ENCODE results near the gene UNC5CL. TPM values are rescaled to one million over a fixed set of nuclear protein-coding genes. Genes with fewer than 3 reads are reported as not detected.

The UNC5CL gene
- total RNA-seq, 3 donors from 2014 or later (not counting 1 experiment from before 2014, with no cell fraction given) = 2.1 to 5.3 (median 4.4) TPM

DNA sequence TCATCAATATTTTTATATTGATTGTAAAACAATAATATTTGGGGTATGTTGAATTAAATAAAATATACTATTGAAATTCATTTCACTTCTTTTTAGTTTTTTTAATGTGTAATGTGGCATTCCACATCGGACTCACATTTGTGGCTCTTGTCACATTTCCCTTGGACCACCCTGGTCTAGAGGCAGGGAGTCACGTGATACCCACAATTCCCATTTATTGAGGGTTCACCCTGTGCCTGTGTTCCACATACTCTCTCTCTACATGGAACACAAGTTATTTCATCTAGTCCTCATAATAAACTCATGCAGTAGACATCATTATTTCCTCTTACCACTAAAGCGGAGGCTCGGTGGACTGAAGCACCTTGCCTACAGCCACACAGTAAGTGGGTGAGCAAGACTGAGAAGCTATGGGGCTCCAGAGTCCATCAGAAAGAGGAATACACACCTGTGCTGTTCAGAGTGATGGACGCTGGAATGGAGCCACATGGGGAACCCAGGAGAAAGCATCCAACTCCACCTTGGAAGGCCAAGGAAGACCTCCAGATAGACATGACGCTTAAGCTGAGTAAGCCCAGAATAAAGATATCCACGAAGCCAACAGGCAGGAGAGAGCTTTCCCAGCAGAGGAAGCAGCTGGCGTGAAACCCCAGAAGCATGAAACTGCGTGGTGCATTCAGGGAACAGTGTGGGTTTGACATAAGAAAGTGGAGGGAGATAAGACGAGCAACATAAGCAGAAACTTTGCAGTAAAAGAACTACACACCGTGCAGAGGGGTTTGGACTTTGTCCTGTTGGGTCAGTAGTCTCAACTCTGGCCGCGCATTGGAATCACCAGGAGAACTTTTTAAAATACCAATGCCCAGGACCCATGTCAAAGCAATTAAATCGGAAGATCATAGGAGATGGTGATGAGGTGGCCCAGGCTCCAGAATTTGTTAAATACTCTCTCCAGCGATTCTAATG is 49.5 kb downstream of the UNC5CL start:
- H3K36me3 Mint-ChIP-seq = no peaks in the 10 kb centered on the region
- 83% methylated on average over 15 of the region's 15 CpGs for WGBS (ENCODE audit: insufficient coverage)

GRCh38 chr6:40988634-40989033 is 50.4 kb downstream of the UNC5CL start:
- H3K9me3 Mint-ChIP-seq = no peaks in the 10 kb centered on the region
- no peak for DNase-seq
- H3K4me1 Mint-ChIP-seq = no peaks in the 10 kb centered on the region

More for the DNA sequence above, 49.5 kb downstream of the UNC5CL start:
- Histone ChIP-seq H3K4me3 (ENCODE audit: low read length) (no peak overlapping the region), H3K27me3 (ENCODE audit: control insufficient read depth, insufficient read depth, low read length) (peaks cover 2% of the 10 kb centered on the region), H3K9me3 (ENCODE audit: control insufficient read depth, insufficient read depth, low read length) (no peaks in the 10 kb centered on the region), H3K27ac (ENCODE audit: low read length) (no peak overlapping the region), H3K36me3 (ENCODE audit: control insufficient read depth, insufficient read depth, low read length) (no peaks in the 10 kb centered on the region), H3K4me1 (ENCODE audit: control insufficient read depth, insufficient read depth, low read length) (no peaks in the 10 kb centered on the region)
- TF ChIP-seq CTCF (IDR thresholded peaks at IDR 0.05) = no peak
- DNase-seq (no peak), ATAC-seq (no peak)
- Mint-ChIP-seq H3K9me3 (no peaks in the 10 kb centered on the region), H3K4me1 (no peaks in the 10 kb centered on the region), H3K27ac (no peak overlapping the region), H3K27me3 (ENCODE audit: low read depth in 2 of 2) (peaks cover 27 to 49% of the 10 kb centered on the region in 2 donors), H3K4me3 (no peak overlapping the region)
- intact Hi-C loops (cut with micrococcal nuclease) = no loop called here

GRCh38 chr6:40986921-40987819 is 51.9 kb downstream of the UNC5CL start:
- no peaks in the 10 kb centered on the region for H3K36me3 ChIP-seq (ENCODE audit: control insufficient read depth, insufficient read depth, low read length)

More at GRCh38 chr6:40988634-40989033, 50.4 kb downstream of the UNC5CL start:
- ATAC-seq = no peak
- TF ChIP-seq CTCF (IDR thresholded peaks at IDR 0.05) = no peak
- Histone ChIP-seq H3K4me3 (ENCODE audit: low read length) (no peak overlapping the region), H3K27ac (ENCODE audit: low read length) (no peak overlapping the region), H3K27me3 (ENCODE audit: control insufficient read depth, insufficient read depth, low read length) (peaks cover 2% of the 10 kb centered on the region), H3K36me3 (ENCODE audit: control insufficient read depth, insufficient read depth, low read length) (no peaks in the 10 kb centered on the region), H3K4me1 (ENCODE audit: control insufficient read depth, insufficient read depth, low read length) (no peaks in the 10 kb centered on the region), H3K9me3 (ENCODE audit: control insufficient read depth, insufficient read depth, low read length) (no peaks in the 10 kb centered on the region)
- Mint-ChIP-seq H3K4me3 (no peak overlapping the region), H3K27me3 (ENCODE audit: low read depth in 2 of 2) (peaks cover 29 to 57% of the 10 kb centered on the region in 2 donors), H3K27ac (no peak overlapping the region), H3K36me3 (peaks cover 5% of the 10 kb centered on the region)
- intact Hi-C loops (cut with micrococcal nuclease) = no loop called here

More at GRCh38 chr6:40986921-40987819, 51.9 kb downstream of the UNC5CL start:
- H3K27me3 ChIP-seq (ENCODE audit: control insufficient read depth, insufficient read depth, low read length) = peaks cover 2% of the 10 kb centered on the region
- Mint-ChIP-seq H3K27me3 (ENCODE audit: low read depth in 2 of 2) (peaks cover 27 to 66% of the 10 kb centered on the region in 2 donors), H3K4me3 (no peak overlapping the region), H3K4me1 (no peaks in the 10 kb centered on the region), H3K36me3 (peaks cover 5% of the 10 kb centered on the region), H3K9me3 (no peaks in the 10 kb centered on the region), H3K27ac (no peak overlapping the region)
- TF ChIP-seq CTCF (IDR thresholded peaks at IDR 0.05) = no peak
- 74% methylated on average over 8 of the region's 8 CpGs for WGBS (ENCODE audit: insufficient coverage)
- H3K9me3 ChIP-seq (ENCODE audit: control insufficient read depth, insufficient read depth, low read length) = no peaks in the 10 kb centered on the region
- no peaks in the 10 kb centered on the region for H3K4me1 ChIP-seq (ENCODE audit: control insufficient read depth, insufficient read depth, low read length)
- DNase-seq (no peak), ATAC-seq (no peak)
- no peak overlapping the region for H3K27ac ChIP-seq (ENCODE audit: low read length)
- H3K4me3 ChIP-seq (ENCODE audit: low read length) = no peak overlapping the region
- intact Hi-C loops (cut with micrococcal nuclease) = no loop called here
